HG02970 (cell line): ENCODE data around the gene PTPRE.

Source experiments
- ATAC-seq: cut with Tn5 transposase; IDR thresholded peaks from one replicate; pipeline ENCODE4 v1.9.1; 2021; ENCODE audit warnings: mild to moderate bottlenecking, moderate library complexity, moderate number of reproducible peaks; ENCODE audit not compliant: unreplicated experiment, low FRiP score

The PTPRE gene

DNA sequence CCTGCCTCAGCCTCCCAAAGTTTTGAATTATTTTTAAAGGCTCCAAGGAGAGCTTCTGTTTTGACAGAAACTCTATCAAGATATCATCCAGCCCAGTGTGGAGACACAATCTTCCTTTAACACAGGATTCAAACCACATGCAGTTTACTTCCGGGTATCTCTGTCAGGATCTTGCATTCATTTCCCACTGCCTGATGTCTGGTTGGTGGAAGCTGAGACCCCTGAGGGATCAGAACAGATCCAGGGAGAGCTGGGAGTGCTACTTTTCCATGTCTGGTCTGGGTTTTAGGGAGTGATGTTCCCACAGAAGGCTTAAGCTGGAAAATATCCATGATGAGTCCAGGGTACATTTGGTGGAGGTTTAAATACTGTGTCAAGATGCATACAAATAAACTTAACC, 16.7 kb downstream of the PTPRE start:
- ATAC-seq: no peak

DNA sequence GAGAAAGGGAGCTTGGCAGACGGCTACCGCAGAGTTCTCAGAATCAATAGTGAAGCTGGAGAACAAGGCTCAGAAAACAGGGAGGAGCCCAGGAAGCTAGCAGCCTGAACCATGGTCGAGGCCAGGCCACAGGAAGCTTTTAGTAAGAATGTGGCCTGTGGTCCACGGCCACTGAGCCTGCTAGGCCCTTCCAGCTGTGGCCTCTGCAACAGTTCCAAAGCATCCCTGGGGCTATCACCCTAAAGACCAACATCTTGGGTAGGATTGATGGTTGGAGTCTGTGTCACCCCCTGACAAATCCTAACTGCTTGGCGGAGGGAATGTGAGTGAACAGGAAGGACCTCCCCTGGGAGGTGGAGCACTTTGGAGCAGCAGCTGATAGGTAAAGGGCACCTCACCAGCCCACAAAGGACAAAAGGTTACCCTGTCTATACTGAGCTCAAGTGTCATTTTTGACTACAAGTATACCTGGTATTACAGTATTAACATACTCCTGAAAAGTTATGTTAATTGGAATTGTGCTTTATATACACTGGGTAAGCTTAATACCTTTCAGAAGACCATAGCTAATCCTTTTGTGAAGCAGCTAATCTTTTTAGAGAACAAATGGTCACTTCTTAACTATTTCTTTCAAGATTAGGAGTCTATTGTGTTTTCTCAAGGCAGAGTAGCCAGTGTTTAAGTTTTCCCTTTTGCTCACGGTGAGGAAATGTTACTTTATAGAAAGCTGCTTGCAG, 18.7 kb downstream of the PTPRE start:
- ATAC-seq: no peak

GRCh38 chr10:127926455-127926854, 19.6 kb downstream of the PTPRE start:
- no peak for ATAC-seq

- ATAC-seq: no peak
Observed at GRCh38 chr10:127928021-127928806, 21.3 kb downstream of the PTPRE start.

DNA sequence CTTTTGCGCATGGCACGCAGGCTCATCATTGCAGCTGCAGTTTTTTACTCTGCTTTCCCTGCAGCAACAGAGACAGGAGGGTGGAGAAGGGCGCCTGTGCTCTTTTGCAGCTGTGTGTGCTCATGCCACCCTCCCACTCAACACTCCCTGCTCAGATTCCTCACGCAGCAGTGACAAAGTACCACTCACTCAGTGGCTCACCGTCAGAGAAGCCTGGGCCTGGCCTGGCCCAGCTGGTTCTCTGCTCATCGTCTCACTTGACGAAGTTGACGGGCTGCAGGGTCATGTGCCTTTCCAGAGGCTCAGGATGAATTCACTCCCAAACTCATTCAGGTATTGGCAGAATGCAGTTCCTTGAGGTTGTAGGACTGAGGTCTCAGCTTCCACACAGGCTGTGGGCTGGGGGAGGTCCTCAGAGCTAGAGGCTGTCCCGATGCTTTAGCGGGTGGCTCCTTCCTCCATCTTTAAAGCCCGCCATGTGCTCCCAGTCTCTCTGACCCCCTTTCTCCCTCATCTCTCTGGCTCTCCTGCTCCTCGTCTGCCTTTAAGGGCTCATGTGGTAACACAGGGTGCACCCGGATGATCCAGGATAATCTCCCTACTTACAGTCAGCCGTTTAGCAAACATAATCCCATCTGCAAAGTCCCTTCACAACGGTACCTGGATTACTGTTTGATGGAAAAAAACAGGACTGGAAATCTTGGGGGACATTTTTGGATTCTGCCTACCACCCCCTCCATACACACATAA, 25.8 kb downstream of the PTPRE start:
- ATAC-seq: no peak

GRCh38 chr10:127933271-127933670, 26.4 kb downstream of the PTPRE start:
- no peak for ATAC-seq

DNA sequence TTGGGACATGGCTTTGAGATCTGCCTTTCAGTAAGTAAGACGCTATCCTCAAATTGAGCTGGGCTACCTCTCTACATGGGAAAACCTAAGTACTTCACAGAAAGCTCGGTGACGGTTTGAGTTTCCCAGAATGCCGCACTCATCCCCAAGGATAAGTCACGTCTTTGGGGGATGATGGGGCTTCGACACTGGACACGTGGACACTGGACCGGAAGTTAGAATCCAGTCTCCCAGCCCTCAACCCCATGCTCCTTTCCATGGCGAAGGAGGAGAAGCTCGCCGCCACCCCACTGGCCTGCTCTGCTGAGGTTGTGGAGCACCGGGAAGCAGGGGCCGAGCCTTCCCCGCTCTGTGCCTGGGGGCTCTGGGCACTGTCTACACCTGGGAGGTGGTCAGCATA, 27.5 kb downstream of the PTPRE start:
- no peak for ATAC-seq

DNA sequence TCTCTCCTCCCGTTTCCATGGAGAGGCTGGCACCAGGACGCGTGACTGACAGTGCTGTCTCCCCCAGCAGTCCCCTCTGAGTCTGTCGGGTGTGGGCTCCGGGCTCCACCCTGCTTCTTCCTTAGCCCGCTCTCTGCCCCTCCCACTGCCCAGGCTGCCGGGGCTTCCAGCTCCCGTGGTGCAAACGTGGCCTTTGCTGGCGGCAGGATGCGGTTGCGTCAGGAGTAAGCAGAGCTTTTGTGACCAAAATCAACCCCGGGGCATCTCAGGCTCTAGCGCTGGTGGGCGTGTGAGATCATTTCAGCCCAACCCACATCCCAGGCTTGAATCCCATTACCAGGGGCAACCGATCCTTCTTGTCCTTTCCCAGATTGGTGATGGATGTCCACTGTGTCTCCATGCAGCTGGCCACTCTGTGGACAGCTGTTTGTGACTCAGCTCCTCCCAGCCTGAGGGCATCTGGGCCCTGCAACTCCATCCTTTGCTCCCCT, 28.2 kb downstream of the PTPRE start:
- no peak for ATAC-seq

DNA sequence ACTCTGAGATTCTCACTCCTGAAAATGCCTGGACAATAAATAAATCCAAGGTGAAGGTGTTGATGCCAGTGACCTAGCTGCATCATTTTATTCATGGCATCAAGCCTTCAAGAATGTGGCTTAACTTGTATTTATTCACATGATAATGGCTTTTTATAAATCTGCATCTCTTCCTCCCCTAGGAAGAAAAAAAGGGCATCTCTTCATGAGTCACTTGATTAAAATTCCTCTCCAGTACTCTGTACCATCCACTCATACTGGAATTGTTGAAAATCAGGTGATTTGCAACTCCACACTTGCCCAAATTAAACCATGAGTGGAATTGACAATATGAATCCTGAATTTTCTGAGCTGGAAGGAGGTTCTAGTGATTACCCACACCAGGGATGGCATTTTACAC, 30.2 kb downstream of the PTPRE start:
- no peak for ATAC-seq

GRCh38 chr10:127937915-127938463, 31.1 kb downstream of the PTPRE start:
- no peak for ATAC-seq

- no peak for ATAC-seq
Observed at GRCh38 chr10:127939786-127940330, 33.0 kb downstream of the PTPRE start.

- ATAC-seq: no peak
Observed at GRCh38 chr10:127940866-127941640, 34.1 kb downstream of the PTPRE start.

DNA sequence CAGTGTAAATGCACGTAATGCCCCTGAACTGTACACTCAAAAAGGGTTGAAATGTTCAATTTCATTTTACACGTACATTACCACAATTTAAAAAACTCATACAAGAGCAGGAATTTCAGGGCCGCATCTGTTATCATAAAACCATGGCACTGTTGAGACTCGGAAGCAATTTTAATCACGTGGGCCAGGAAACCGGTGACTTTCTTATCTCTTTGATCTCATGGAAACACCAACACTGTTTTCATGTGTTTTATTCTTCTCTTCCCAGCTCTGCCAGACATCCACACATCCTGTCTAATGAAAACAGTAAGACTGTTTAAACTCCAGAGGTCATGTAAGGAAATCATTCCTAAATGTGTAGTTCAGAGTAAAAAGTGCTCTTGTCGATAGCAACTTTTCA, 35.9 kb downstream of the PTPRE start:
- ATAC-seq: no peak

DNA sequence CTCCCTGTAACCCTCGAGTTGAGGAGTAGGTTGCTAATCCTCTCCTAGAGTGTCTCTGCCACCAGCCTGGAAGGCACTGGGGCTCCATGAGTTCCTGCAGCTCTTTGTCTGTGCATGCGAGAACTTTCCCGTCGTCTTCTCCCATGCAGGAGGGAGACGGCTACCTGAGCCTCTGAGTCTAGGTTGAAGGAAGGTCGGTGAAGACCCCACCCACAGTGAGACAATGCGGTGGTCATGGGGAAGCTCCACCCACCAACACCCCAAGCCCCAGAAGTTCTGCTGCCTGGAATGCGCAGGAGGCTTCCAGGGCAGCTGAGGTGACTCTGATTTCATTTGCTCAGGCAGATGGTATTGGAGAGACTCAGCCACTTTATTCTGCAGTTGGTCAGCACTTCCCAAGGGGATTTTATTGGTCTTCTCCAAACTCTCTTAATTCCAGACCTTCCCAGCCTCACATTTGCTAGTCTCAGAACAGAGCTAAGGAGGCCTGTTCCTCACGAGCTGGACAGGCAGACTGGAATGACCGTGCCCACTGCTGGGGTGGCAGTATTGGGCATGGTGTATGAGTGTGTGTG, 36.5 kb downstream of the PTPRE start:
- no peak for ATAC-seq

GRCh38 chr10:127944256-127944655, 37.4 kb downstream of the PTPRE start:
- ATAC-seq: no peak

- ATAC-seq: no peak
Observed at GRCh38 chr10:127945341-127945758, 38.4 kb downstream of the PTPRE start.

- no peak for ATAC-seq
Observed at GRCh38 chr10:127945948-127946711, 39.2 kb downstream of the PTPRE start.

DNA sequence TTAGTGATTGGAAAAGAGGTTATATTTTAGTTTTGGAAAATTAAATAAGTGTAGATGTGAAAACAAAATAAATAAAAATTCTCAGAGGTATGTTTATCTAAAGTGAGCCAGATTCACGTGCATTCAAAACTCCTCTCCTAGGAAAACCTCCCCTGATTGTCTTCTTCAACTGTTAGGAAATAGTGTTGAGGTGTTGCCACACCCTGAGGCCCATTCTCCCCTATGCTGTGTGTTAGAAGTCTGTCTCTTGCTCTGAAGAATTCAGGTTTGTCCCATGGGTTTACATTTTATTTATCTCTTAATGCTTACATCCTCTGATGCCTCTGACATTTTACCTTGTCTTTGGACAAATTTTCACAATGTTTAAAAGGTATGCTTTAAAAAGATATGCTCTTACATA, 40.3 kb downstream of the PTPRE start:
- ATAC-seq: no peak

DNA sequence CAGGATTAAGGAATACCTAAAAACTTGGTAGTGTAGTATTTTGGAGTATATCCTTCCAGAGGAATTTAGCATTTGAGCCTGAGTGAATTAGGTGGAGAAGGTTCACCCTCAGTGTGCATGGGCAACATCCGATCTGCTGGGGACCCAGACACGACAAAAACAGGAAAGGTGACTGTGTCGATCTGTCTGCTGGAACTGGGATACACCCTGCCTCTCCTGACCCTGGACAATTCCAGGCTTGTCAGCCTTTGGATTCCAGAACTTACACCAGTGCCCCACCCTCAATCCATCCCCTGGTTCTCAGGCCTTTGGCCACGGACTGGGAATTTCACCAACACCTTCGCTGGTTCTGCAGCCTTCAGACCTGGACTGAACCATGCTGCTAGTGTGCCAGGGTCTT, 41.9 kb downstream of the PTPRE start:
- no peak for ATAC-seq
